Esophagus muscularis mucosa (tissue), 3 donors: ENCODE data around the gene BAIAP2L1.

Experiments used
- POLR2A ChIP-seq: fragments of 450-650 bp; IDR thresholded peaks from one replicate; pipeline ENCODE4 v1.6.1; 2017; ENCODE audit warnings: antibody characterized with exemption, moderate library complexity, mild to moderate bottlenecking, low read depth
- POLR2AphosphoS5 ChIP-seq, 2 donors: sonication (generic); formaldehyde crosslinking; IDR thresholded peaks; one replicate each; pipeline ENCODE4 v1.6.1; 2017; ENCODE audit warnings: antibody characterized with exemption in 2 of 2
- TF ChIP-seq, protein P1 (sequence below), 3 experiments: fragments of 200-600 bp in 2 of 3; fragments of 450-650 bp in 1 of 3; sonication (generic) in 2 of 3; IDR thresholded peaks; one replicate each; pipeline ENCODE4 v1.5.1; 2017 to 2019; ENCODE audit warnings: antibody characterized with exemption in 3 of 3, mild to moderate bottlenecking in 2 of 3, moderate library complexity in 1 of 3

DNA sequence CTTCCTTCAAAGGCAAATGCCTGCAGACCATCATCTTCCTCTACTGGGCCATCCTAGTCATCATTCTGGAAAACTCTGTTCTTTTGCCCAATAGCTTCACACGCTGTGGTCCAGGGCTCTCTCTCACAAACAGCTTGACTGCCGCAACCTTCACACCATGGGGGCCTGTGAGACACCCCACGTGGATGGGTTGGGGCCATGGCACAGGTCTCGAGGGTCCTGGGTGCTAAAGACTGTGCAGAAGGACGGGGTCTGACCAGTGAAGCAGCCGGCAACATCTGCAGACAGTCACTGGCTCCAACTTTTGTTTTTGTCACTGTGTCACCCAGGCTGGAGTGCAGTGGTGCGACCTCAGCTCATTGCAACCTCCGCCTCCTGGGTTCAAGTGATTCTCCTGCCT is 91.3 kb downstream of the BAIAP2L1 start:
- TF ChIP-seq, protein P1, sequence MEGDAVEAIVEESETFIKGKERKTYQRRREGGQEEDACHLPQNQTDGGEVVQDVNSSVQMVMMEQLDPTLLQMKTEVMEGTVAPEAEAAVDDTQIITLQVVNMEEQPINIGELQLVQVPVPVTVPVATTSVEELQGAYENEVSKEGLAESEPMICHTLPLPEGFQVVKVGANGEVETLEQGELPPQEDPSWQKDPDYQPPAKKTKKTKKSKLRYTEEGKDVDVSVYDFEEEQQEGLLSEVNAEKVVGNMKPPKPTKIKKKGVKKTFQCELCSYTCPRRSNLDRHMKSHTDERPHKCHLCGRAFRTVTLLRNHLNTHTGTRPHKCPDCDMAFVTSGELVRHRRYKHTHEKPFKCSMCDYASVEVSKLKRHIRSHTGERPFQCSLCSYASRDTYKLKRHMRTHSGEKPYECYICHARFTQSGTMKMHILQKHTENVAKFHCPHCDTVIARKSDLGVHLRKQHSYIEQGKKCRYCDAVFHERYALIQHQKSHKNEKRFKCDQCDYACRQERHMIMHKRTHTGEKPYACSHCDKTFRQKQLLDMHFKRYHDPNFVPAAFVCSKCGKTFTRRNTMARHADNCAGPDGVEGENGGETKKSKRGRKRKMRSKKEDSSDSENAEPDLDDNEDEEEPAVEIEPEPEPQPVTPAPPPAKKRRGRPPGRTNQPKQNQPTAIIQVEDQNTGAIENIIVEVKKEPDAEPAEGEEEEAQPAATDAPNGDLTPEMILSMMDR (IDR thresholded peaks at IDR 0.05), result no peak
- TF ChIP-seq POLR2A (no peak), POLR2AphosphoS5 (IDR thresholded peaks at IDR 0.05) (no peak)
